HEK293 (cell line): ENCODE data around the gene FAM169A.

Experiments used
- CTCF ChIA-PET: fragments of 350-600 bp; formaldehyde crosslinking; extraction: SDS; loops from one replicate; lab custom pipeline; 2021; ENCODE audit warnings: antibody characterized with exemption; lab: Yijun Ruan, JAX
- POLR2A ChIA-PET: fragments of 300-600 bp; formaldehyde crosslinking; extraction: SDS; loops from one replicate; lab custom pipeline; 2020; ENCODE audit warnings: antibody characterized with exemption, inconsistent platforms; lab: Yijun Ruan, JAX
- H3K27ac ChIP-seq: fragments of 200-500 bp; sonication (Bioruptor generic); 2 replicates; pipeline ENCODE4 v1.5.1; 2014; ENCODE audit warnings: low read depth, low read length, control low read depth, inconsistent platforms; ENCODE audit errors: extremely low read depth
- H3K36me3 ChIP-seq, 2 experiments: fragments of 200-500 bp in 1 of 2; sonication (Bioruptor generic) in 1 of 2; 1 replicate in 1 of 2; 2 replicates in 1 of 2; pipeline ENCODE4 v1.5.1; 2014 to 2017; ENCODE audit warnings: inconsistent platforms in 2 of 2, low read length in 2 of 2; ENCODE audit not compliant: control insufficient read depth in 2 of 2, insufficient read depth in 1 of 2
- H3K4me1 ChIP-seq: fragments of 200-500 bp; sonication (Bioruptor generic); 2 replicates; pipeline ENCODE4 v1.5.1; 2014; ENCODE audit warnings: mild to moderate bottlenecking, low read length, inconsistent platforms; ENCODE audit not compliant: control insufficient read depth, insufficient read depth
- H3K4me3 ChIP-seq: 2 replicates; pipeline ENCODE4 v1.5.1; 2011; ENCODE audit warnings: low read depth, mild to moderate bottlenecking, control low read depth, low read length, moderate library complexity
- H3K9me3 ChIP-seq: fragments of 200-500 bp; sonication (Bioruptor generic); 2 replicates; pipeline ENCODE4 v1.5.1; 2014; ENCODE audit warnings: low read depth, low read length, inconsistent platforms; ENCODE audit not compliant: control insufficient read depth, insufficient read depth
- BCL11B ChIP-seq: fragments of 450-650 bp; formaldehyde crosslinking; IDR thresholded peaks from 2 replicates; pipeline ENCODE4 v1.5.1; 2016; ENCODE audit warnings: low read depth, missing biosample characterization, missing genetic modification characterization
- GFI1B ChIP-seq: fragments of 450-650 bp; formaldehyde crosslinking; IDR thresholded peaks from 2 replicates; pipeline ENCODE4 v1.5.1; 2016; ENCODE audit warnings: missing biosample characterization, missing genetic modification characterization
- KLF16 ChIP-seq: fragments of 450-650 bp; formaldehyde crosslinking; IDR thresholded peaks from 2 replicates; pipeline ENCODE4 v1.5.1; 2017; ENCODE audit warnings: missing biosample characterization, missing genetic modification characterization
- KLF7 ChIP-seq: fragments of 450-650 bp; formaldehyde crosslinking; IDR thresholded peaks from 2 replicates; pipeline ENCODE4 v1.5.1; 2016; ENCODE audit warnings: missing biosample characterization, missing genetic modification characterization, borderline replicate concordance
- OSR2 ChIP-seq: fragments of 450-650 bp; formaldehyde crosslinking; IDR thresholded peaks from 2 replicates; pipeline ENCODE4 v1.5.1; 2016; ENCODE audit warnings: missing biosample characterization, missing genetic modification characterization
- PRDM6 ChIP-seq: fragments of 450-650 bp; formaldehyde crosslinking; IDR thresholded peaks from 2 replicates; pipeline ENCODE4 v1.5.1; 2017; ENCODE audit warnings: missing biosample characterization, missing genetic modification characterization
- SETDB1 ChIP-seq: IDR thresholded peaks from one replicate; pipeline ENCODE4 v1.6.1; 2017; ENCODE audit warnings: mild to moderate bottlenecking, low read length, moderate library complexity, mixed read lengths; ENCODE audit not compliant: insufficient read length
- YY2 ChIP-seq: fragments of 450-650 bp; formaldehyde crosslinking; IDR thresholded peaks from 2 replicates; pipeline ENCODE4 v1.5.1; 2016; ENCODE audit warnings: missing biosample characterization, missing genetic modification characterization
- ZBTB11 ChIP-seq: fragments of 450-650 bp; formaldehyde crosslinking; conservative IDR thresholded peaks from 2 replicates; pipeline ENCODE4 v1.5.1; 2016; ENCODE audit warnings: low read depth, missing biosample characterization, missing genetic modification characterization
- ZBTB17 ChIP-seq: fragments of 450-650 bp; formaldehyde crosslinking; IDR thresholded peaks from 2 replicates; pipeline ENCODE4 v1.5.1; 2016; ENCODE audit warnings: missing biosample characterization, missing genetic modification characterization
- ZBTB48 ChIP-seq: fragments of 450-650 bp; formaldehyde crosslinking; IDR thresholded peaks from 2 replicates; pipeline ENCODE4 v1.5.1; 2016; ENCODE audit warnings: missing biosample characterization, missing genetic modification characterization
- ZNF112 ChIP-seq: fragments of 450-650 bp; formaldehyde crosslinking; IDR thresholded peaks from 2 replicates; pipeline ENCODE4 v1.5.0; 2017; ENCODE audit warnings: missing biosample characterization, missing genetic modification characterization
- ZNF138 ChIP-seq: fragments of 450-650 bp; formaldehyde crosslinking; IDR thresholded peaks from 2 replicates; pipeline ENCODE4 v1.5.1; 2016; ENCODE audit warnings: missing biosample characterization, missing genetic modification characterization, borderline replicate concordance
- ZNF184 ChIP-seq: fragments of 450-650 bp; IDR thresholded peaks from 2 replicates; pipeline ENCODE4 v1.5.1; 2018; ENCODE audit warnings: missing biosample characterization, mild to moderate bottlenecking, missing genetic modification characterization
- ZNF202 ChIP-seq: fragments of 450-650 bp; formaldehyde crosslinking; IDR thresholded peaks from 2 replicates; pipeline ENCODE4 v1.5.1; 2016; ENCODE audit warnings: missing biosample characterization, missing genetic modification characterization, borderline replicate concordance
- ZNF324 ChIP-seq: fragments of 450-650 bp; formaldehyde crosslinking; IDR thresholded peaks from 2 replicates; pipeline ENCODE4 v1.5.1; 2016; ENCODE audit warnings: missing biosample characterization, missing genetic modification characterization
- ZNF335 ChIP-seq: fragments of 450-650 bp; formaldehyde crosslinking; conservative IDR thresholded peaks from 2 replicates; pipeline ENCODE4 v1.5.1; 2016; ENCODE audit warnings: missing biosample characterization, missing genetic modification characterization
- ZNF354C ChIP-seq: fragments of 450-650 bp; formaldehyde crosslinking; IDR thresholded peaks from 2 replicates; pipeline ENCODE4 v1.5.1; 2016; ENCODE audit warnings: missing biosample characterization, missing genetic modification characterization, low read depth, borderline replicate concordance
- ZNF362 ChIP-seq: fragments of 450-650 bp; formaldehyde crosslinking; IDR thresholded peaks from 2 replicates; pipeline ENCODE4 v1.5.1; 2016; ENCODE audit warnings: missing biosample characterization, missing genetic modification characterization
- ZNF416 ChIP-seq: fragments of 450-650 bp; formaldehyde crosslinking; IDR thresholded peaks from 2 replicates; pipeline ENCODE4 v1.5.1; 2016; ENCODE audit warnings: missing biosample characterization, missing genetic modification characterization
- ZNF548 ChIP-seq: fragments of 450-650 bp; formaldehyde crosslinking; IDR thresholded peaks from 2 replicates; pipeline ENCODE4 v1.5.1; 2016; ENCODE audit warnings: missing biosample characterization, missing genetic modification characterization
- ZNF555 ChIP-seq: fragments of 450-650 bp; formaldehyde crosslinking; conservative IDR thresholded peaks from 2 replicates; pipeline ENCODE4 v1.5.1; 2017; ENCODE audit warnings: missing biosample characterization, mild to moderate bottlenecking, missing genetic modification characterization, inconsistent platforms
- ZNF701 ChIP-seq: fragments of 450-650 bp; formaldehyde crosslinking; IDR thresholded peaks from 2 replicates; pipeline ENCODE4 v1.5.1; 2016; ENCODE audit warnings: missing biosample characterization, missing genetic modification characterization
- ZNF747 ChIP-seq: fragments of 450-650 bp; formaldehyde crosslinking; IDR thresholded peaks from 2 replicates; pipeline ENCODE4 v1.5.1; 2016; ENCODE audit warnings: missing biosample characterization, missing genetic modification characterization

Gene FAM169A

GRCh38 chr5:74848553-74849025, 17.6 kb downstream of the FAM169A start:
- POLR2A ChIA-PET, result no interaction called here
- Histone ChIP-seq H3K36me3 (no peaks in the 10 kb centered on the region; a peak in 1 of 3 replicates), H3K27ac (no peak overlapping the region), H3K4me3 (no peak overlapping the region), H3K4me1 (peaks cover 9% of the 10 kb centered on the region; the same call in 1 of the 2 replicates), H3K9me3 (no peaks in the 10 kb centered on the region)
- CTCF ChIA-PET, result interaction anchor here (0.7 kb wide), 1 partner anchor 136 kb away, joined by 3 read pairs; no protein-coding TSS in a partner anchor
- TF ChIP-seq OSR2 (tag by site-specific recombination), result peak; percentile 41; the same call in 1 of the 2 replicates
- no peak for TF ChIP-seq ZNF138 (tag by site-specific recombination)
- no peak for TF ChIP-seq ZNF362 (tag by site-specific recombination)
- no peak for TF ChIP-seq ZNF354C
- TF ChIP-seq BCL11B (tag by site-specific recombination), result no peak
- no peak for TF ChIP-seq ZNF747
- no peak for TF ChIP-seq SETDB1
- TF ChIP-seq PRDM6 (tag by site-specific recombination), result peak; percentile 67
- no peak for TF ChIP-seq KLF16
- TF ChIP-seq ZNF324 (tag by site-specific recombination), result no peak
- no peak for TF ChIP-seq ZNF184 (tag by site-specific recombination)
- no peak for TF ChIP-seq ZNF548
- no peak for TF ChIP-seq ZNF112 (tag by site-specific recombination)

GRCh38 chr5:74839229-74839628, 27.0 kb downstream of the FAM169A start:
- peaks cover 18 to 33% of the 10 kb centered on the region in 2 experiments for H3K36me3 ChIP-seq
- no peaks in the 10 kb centered on the region for H3K9me3 ChIP-seq
- ChIA-PET CTCF (interaction anchor here (0.6 kb wide), 1 partner anchor 52 kb away, joined by 3 read pairs; no protein-coding TSS in a partner anchor), POLR2A (no interaction called here)
- TF ChIP-seq BCL11B (tag by site-specific recombination) (no peak), YY2 (tag by site-specific recombination) (no peak), ZBTB11 (no peak), ZNF335 (no peak), ZBTB48 (tag by site-specific recombination) (no peak), ZNF701 (tag by site-specific recombination) (no peak), GFI1B (no peak), ZNF416 (tag by site-specific recombination) (no peak), ZBTB17 (tag by site-specific recombination) (no peak), ZNF202 (no peak), KLF7 (tag by site-specific recombination) (no peak), ZNF555 (tag by site-specific recombination) (no peak)
- no peak overlapping the region for H3K4me3 ChIP-seq
- H3K4me1 ChIP-seq, result no peaks in the 10 kb centered on the region
- no peak overlapping the region for H3K27ac ChIP-seq
